PC-9 (cell line): Measurements from ENCODE around the gene ADGRF1.

Source experiments
- EZH2 ChIP-seq: fragments of 200-600 bp; sonication (generic); IDR thresholded peaks from 2 replicates; pipeline ENCODE4 v1.8.0; 2017; ENCODE audit warnings: antibody characterized with exemption, low read depth
- TF ChIP-seq, protein P1 (sequence below): fragments of 200-600 bp; sonication (generic); conservative IDR thresholded peaks from 2 replicates; pipeline ENCODE4 v1.6.1; 2017; ENCODE audit warnings: mixed run types, antibody characterized with exemption, mild to moderate bottlenecking, moderate library complexity

GRCh38 chr6:47008397-47008763 is 33.8 kb downstream of the ADGRF1 start:
- TF ChIP-seq, protein P1, sequence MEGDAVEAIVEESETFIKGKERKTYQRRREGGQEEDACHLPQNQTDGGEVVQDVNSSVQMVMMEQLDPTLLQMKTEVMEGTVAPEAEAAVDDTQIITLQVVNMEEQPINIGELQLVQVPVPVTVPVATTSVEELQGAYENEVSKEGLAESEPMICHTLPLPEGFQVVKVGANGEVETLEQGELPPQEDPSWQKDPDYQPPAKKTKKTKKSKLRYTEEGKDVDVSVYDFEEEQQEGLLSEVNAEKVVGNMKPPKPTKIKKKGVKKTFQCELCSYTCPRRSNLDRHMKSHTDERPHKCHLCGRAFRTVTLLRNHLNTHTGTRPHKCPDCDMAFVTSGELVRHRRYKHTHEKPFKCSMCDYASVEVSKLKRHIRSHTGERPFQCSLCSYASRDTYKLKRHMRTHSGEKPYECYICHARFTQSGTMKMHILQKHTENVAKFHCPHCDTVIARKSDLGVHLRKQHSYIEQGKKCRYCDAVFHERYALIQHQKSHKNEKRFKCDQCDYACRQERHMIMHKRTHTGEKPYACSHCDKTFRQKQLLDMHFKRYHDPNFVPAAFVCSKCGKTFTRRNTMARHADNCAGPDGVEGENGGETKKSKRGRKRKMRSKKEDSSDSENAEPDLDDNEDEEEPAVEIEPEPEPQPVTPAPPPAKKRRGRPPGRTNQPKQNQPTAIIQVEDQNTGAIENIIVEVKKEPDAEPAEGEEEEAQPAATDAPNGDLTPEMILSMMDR, result no peak
- TF ChIP-seq EZH2, result no peak
